GM21825 (cell line): Measurements from ENCODE around the gene DRD1.
"Not testable (repeated sequence)": the region's sequence is repeated elsewhere in the genome, so short reads cannot be mapped to it uniquely, and the experiment has no call there.

ENCODE experiments used
- ATAC-seq: cut with Tn5 transposase; IDR thresholded peaks from one replicate; pipeline ENCODE4 v1.9.1; 2021; ENCODE audit warnings: mild to moderate bottlenecking, moderate library complexity; ENCODE audit not compliant: unreplicated experiment

Gene DRD1

GRCh38 chr5:175434800-175435199 is 9.2 kb downstream of the DRD1 start:
- no peak for ATAC-seq

- ATAC-seq, result no peak
These were observed 16.2 kb downstream of the DRD1 start for GRCh38 chr5:175427762-175428161.

DNA sequence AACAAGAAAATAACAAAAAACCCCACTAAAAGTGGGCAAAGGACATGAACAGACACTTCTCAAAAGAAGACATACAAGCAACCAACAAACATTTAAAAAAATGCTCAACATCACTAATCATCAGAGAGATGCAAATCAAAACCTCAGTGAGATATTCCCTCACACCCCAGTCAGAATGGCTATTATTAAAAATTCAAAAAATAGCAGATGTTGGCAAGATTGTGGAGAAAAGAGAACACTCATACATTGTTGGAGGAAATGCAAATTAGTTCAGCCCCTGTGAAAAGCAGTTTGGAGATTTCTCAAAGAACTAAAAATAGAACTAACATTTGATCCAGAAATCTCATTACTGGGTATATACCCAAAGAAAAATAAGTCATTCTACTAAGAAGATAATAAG is 19.4 kb downstream of the DRD1 start:
- ATAC-seq, result not testable (repeated sequence)

- ATAC-seq, result no peak
These were observed 21.9 kb downstream of the DRD1 start for GRCh38 chr5:175422058-175422457.

- no peak for ATAC-seq
These were observed 23.6 kb downstream of the DRD1 start for GRCh38 chr5:175420383-175420782.

GRCh38 chr5:175418251-175418650 is 25.7 kb downstream of the DRD1 start:
- ATAC-seq, result no peak

DNA sequence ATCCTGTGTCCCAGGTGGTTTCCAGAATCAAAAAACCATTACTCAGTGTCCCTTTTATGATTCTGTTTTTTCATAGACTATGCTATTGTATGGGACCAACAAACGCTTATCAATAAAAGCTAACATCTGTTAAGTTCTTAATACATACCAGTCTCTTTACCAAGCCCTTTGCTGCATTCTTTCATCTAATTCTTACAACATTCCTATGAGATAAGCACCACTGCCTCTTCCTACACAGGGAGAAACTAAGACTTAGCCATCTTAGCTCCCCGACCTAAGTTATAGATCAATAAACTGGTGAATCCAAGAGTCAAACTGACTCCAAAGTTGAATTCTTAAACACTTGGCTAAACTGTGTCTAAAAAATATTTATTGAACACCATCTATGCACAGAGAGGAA is 26.6 kb downstream of the DRD1 start:
- ATAC-seq, result no peak

- ATAC-seq, result no peak
These were observed 28.7 kb downstream of the DRD1 start for GRCh38 chr5:175415303-175415702.

GRCh38 chr5:175410926-175411325 is 33.1 kb downstream of the DRD1 start:
- ATAC-seq, result no peak

- no peak for ATAC-seq
These were observed 37.7 kb downstream of the DRD1 start for GRCh38 chr5:175406300-175406699.

GRCh38 chr5:175397590-175398297 is 46.2 kb downstream of the DRD1 start:
- ATAC-seq, result not testable (repeated sequence)

- not testable (repeated sequence) for ATAC-seq
These were observed 48.6 kb downstream of the DRD1 start for GRCh38 chr5:175395430-175395829.

GRCh38 chr5:175394601-175395000 is 49.4 kb downstream of the DRD1 start:
- no peak for ATAC-seq

- ATAC-seq, result no peak
These were observed 50.1 kb downstream of the DRD1 start for GRCh38 chr5:175393897-175394296.

DNA sequence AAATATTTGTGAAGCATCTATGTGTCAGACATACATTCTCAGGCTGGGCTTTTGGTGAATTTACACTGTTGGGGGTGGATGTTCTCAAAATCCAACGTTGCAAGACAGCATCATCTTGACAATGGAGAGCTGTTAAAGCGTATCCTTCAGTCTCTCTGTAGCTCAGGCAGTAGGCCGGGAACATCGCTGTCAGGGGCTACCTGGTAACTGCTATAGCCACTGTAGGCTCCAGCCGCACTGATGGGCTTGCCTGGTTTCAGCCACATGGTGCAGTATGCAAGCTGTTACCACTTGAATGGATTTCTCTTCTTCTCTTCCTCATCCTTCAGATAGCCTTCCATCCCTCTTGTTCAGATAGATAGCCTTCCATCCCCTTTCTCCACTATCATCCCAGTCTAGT is 51.7 kb downstream of the DRD1 start:
- ATAC-seq, result no peak

DNA sequence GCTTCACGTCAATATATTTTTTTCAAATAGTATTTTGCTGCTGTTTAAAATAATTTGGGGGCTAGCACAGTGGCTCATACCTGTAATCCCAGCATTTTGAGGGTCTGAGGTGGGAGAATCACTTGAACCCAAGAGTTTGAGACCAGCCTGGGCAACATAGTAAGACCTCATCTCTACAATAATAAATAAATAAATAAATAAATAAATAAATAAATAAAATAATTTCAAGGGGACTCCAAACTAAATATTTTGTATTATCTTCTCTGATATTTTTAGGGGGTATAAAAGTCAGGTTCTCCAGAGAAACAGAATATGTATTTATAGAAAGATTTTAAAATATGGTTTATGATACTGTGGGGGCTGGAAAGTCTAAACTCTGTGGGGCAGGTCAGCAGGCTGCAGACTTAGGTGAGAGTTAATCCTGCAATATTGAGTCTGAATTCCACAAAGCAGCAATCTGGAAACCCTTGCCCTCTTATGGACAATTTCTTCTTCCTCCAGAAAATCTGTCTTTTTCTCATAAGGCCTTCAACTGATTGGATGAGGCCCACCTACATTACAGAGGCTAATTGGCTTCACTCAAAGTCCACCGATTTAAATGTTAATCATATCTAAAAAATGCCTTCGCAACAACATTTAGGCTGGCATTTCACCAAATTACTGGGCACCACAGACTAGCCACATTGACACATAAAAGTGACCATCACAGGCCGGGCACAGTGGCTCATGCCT is 53.5 kb downstream of the DRD1 start:
- ATAC-seq, result no peak
